Fibroblast of gingiva (primary cell): ENCODE measurements around the gene YTHDF1.
A peak's percentile ranks its signal among the peaks of the same experiment; 100 is the strongest.

Source experiments
- DNase-seq: peaks from one replicate; pipeline ENCODE4 v3.0.0-alpha.2; 2011; ENCODE audit warnings: low read depth

YTHDF1 gene

GRCh38 chr20:63208346-63208909 lies 7.5 kb downstream of the YTHDF1 start:
- DNase-seq: no peak

DNA sequence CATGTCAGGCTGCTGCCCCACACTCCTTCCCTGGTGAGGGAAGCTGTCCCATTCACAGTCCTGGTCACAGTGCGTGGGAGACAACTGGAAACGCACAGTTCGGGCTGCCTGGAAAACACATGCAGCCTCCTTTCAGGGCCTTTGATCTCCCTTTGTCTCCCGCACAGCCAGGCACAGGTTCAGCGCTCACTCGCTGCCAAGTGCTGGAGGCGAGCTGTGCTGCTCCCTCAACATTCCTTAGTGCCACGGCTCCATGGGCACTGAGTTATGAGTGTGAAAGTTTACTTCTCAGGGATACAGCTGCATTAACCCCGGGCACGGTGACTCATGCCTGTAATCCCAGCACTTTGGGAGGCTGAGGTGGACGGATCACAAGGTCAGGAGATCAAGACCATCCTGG lies 9.1 kb downstream of the YTHDF1 start:
- DNase-seq: peak; percentile 23

DNA sequence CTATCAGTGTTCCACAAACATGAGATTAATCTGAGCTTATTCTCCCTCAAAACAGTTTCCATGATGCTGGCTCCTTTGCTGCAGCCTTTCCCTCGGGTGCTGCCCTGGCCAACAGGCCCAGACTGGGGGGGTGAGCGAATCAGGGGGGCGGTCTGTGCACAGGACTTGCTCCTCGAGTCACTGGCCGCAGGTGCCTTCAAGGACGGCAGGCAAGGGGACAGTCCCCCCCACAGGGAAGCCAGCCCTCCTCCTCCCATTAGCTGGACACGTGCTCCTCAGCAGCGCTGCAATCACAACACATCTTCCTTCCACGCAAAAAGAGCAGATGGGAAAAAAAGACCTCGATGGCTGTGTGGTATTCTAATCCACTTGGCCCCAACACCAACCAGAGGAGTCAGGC lies 10.0 kb downstream of the YTHDF1 start:
- no peak for DNase-seq

DNA sequence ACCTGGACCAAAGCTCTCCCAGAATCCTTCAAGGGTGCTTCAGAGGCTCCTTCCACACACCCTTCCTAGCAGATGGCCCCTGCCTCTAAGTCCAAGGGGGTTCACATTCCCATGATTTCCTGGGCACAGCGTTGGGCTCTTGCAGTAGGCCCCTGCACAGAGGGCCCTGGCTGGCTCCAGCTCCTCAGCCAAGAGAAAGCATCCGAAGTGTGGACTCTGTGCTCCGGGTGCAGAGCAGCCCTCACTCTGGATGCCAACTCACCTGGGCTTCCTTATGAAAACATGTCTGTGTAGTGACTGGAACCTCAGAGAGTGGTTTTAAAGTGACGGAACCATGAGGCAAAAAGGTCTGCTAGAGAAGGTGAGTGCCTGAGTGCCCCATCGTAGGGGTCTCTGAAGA lies 11.6 kb downstream of the YTHDF1 start:
- no peak for DNase-seq

DNA sequence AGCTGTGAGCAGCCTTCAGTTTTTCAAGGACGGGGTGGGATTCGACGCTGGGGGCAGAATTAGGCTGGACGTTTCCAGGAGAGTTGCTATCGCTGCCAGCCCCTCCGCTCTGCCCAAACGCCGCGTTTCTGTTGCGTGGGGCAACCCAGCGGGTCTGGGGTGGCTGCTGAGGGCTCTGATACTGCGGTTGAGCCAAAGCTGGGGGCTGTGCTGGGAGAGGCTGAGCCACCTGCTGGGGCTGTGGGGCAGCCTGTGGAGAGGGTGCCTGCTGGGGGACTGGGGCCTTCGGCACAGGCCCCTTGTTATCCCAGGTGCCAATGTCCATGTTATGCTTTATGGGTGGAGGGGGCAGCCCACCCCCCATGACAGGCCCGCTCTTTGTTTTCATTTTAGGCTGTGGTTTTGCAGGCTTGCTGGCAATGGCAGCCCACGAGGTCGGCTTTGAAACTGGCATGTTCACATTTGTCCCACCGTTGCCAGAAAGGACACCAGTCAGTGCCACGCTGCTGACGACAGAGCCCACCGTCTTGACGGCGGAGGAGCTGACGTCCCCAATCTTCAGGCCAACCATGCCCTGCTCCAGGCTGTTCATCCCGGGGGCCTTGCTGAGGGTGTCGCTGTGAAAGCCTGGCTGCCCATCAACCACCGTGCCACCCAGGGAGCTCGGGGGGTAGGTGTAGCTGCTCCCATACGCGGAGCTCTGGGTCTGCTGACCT lies 13.0 kb downstream of the YTHDF1 start:
- no peak for DNase-seq

DNA sequence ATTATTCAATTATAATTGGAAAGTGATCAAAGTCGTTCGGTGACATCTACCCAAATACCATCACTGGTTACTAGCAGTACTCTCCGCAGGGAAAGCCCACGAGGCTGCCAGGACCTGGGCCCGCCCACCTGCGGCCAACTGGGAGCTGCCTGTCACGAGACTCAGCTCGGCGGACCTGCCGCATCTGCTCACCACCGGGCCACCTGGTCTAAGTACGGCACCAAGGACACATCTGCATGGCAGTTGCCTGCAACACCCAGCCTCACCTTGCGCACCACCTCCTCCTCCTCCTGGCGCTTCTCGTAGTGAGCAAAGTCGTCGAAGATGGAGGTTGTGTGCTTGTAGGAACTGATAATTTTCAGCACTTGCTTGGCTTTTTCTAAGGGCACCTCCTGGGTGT lies 13.9 kb downstream of the YTHDF1 start:
- DNase-seq: no peak

GRCh38 chr20:63198606-63199005 lies 17.3 kb downstream of the YTHDF1 start:
- DNase-seq: no peak

GRCh38 chr20:63196768-63197470 lies 19.0 kb downstream of the YTHDF1 start:
- no peak for DNase-seq

GRCh38 chr20:63194797-63195173 lies 21.1 kb downstream of the YTHDF1 start:
- DNase-seq: no peak

DNA sequence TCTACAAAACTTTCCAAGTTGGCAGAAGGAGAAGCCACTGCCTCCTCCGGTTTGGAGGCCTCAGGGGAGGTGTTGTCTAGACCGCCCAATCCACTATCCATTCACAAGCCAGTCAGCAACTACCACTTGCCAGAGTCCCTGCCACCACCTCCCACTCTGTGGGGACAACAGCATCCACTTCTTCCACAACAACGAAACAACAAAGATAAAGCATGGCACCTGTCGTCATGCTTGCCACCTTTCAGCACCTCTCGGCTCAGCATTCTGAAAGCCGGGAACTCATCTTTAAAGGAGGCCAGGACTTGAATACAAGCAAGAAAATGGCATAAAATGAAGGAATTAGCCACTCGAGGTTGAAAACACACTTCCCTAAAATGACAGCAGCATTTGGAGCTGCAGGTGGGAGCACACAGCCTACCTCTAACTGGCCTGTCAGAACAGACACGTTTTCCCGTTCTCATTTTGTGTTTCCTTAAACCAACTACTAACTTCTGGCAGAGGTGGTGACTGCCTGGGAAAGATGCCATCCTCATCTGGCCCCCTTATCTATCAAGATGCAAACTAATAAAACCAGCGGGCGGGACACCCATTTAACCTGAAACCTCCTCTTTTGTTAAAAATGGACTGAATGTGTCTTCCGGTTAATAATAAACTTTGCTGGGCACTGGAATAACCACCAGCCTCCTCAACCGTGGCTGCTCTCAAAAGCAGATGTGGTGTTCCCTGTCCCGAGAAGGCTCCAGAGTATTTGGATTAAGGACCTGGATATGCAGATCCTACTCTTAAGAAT lies 21.7 kb downstream of the YTHDF1 start:
- DNase-seq: no peak

DNA sequence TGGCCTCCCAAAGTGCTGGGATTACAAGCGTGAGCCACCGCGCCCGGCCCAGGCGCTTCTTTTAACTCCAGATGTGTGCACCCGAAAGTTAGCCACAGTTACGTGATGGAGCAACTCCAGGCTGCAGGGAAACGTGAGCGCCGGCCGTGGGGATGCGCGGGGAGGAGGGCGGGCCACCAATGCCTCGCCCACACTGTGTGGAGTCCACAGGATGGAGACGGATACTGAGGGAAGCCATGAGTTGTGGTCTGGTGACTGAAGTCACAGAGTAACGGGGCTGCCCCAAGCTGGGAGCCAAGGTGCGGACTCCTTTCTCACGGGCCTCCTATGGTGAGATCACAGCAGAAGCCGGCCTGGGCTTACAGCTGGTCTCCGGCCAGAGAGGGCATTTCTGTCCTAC lies 23.2 kb downstream of the YTHDF1 start:
- DNase-seq: no peak

DNA sequence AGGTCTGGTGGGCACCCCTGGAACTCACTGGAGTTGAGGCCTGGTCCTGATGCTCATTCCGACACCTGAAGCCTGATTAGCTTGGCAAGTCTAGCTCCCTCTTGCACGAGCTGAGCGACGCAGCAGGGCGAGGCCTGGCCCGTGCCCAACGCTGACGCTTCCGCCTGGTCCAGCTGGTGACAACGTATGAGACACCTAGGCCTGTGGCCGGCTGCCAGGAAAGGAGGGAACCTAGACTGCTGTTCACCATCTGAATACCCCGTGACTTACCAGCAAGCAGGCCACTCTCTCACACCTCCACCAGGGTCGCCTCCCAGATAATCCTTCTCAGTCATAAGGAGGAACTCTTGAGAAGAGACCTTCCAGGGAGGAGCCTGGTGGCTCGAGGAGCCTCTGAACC lies 24.5 kb downstream of the YTHDF1 start:
- DNase-seq: no peak

DNA sequence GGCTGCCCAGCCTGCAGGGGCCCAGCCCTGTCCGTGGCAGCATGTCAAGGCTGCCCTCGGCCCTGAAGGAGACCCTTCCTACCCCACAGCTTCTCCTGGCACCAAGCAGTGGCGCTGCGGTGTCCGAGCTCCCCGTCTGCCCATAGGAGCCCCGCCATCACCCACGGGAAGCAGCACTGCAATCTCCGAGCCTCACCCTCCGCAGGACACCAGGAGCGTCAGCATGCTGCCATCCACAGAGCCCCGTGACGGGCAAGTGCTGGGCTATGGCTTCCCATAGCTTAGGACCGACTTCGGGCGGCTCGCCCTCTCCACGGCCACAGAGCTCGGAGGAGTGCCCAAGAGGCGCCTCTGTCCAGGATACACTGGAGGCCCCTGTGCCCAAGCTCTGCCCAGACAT lies 25.1 kb downstream of the YTHDF1 start:
- DNase-seq: no peak

DNA sequence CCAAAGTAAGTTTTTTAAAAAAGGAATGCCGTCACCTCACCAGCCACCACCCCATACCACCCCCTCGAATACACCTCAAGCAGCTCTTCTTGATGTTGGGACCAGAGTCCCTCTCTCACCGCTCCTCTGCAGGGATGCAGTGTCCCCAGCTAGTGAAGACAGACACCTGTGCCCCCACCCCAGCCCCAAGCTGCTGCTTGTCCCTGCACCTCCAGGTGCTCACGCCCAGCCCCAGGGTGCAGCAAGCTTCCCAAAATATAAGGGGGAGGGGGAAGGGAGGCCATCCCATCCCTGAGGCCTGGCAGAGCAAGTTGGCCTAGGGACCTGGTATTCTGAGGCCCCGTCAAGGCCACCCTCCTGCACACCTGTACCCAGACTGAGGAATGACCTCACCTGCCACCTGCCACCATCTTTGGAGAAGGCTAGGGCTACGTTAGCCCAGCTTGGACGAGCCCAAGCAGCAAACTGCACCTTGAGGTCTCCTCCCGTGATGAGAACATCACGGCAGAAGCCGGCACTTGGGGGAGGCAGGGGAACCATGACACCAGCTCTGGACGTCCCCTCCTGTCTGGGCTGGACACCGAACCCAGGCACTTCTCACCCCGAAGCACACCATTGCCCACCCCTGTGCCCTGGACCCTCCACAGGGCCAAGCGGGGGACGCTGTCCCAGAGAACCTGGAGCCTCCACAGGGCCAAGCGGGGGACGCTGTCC lies 25.9 kb downstream of the YTHDF1 start:
- DNase-seq: no peak

- DNase-seq: no peak
These were observed 26.6 kb downstream of the YTHDF1 start for GRCh38 chr20:63189322-63189642.

GRCh38 chr20:63188641-63189321 lies 27.1 kb downstream of the YTHDF1 start:
- no peak for DNase-seq

- no peak for DNase-seq
These were observed 27.8 kb downstream of the YTHDF1 start for GRCh38 chr20:63188159-63188442.

- no peak for DNase-seq
These were observed 28.4 kb downstream of the YTHDF1 start for GRCh38 chr20:63187338-63188158.

DNA sequence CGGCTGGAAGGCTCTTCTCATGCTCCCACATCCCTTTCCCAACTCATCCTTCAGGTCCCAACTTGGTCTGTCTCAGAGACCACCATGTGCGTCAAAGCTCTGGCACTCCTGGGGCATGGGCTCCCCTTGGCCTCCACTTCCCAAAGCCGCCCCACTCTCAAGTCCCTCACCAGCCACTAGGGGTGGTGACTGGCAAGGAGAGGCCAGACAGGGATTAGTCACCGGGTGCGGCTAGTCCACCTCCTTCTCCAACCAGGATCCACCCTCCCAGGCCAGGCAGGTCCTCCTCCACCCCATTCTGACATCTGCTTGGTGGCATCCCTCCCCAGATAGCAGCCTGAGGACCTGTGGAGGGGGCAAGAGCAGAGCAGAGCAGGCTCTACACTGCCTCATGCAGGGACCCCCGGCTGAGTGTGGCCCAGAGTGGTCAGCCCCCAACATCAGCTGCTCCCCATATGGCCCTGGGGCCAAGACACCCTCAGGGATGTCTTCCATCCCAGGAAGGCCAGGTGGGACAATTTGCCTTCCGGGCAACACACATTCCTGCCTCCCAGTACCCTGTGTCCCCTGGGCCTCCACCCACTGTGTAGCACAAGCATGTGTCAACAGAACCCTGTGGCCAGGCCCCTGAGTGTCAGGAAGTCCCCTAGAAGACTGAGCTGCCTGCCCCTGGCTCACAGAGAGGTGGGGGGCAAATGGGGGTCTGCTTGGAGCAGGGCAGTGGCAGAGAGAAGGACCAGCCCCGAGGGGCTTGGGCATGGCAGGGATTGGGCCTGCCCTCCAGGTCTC lies 29.2 kb downstream of the YTHDF1 start:
- no peak for DNase-seq

DNA sequence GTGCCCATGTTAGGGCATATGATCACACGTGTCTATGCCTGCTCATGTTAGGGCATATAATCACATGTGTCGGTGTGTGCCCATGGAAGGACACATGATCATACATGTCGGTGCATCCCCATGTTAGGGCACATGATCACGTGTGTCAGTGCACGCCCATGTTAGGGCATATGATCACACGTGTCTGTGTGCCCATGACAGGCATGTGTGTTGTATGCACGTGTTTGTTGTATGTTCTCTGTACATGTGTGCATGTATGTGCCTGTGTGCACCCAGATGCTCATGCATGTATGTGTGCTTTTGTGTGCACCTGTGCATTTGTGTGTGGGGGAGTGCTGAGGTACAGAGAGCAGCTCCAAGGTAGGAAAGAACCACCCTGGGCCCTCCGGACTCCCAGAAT lies 29.8 kb downstream of the YTHDF1 start:
- no peak for DNase-seq
